ENCODE data around the gene GREM1. TPM values are rescaled to one million over a fixed set of nuclear protein-coding genes. Genes with fewer than 3 reads are reported as not detected.

The GREM1 gene
- total and polyA plus RNA-seq, 12 donors = 0.03 to 0.37 (median 0.19) TPM; not detected in 3

- DNase-seq (no peak), ATAC-seq (no peak)
- TF ChIP-seq, protein P1, sequence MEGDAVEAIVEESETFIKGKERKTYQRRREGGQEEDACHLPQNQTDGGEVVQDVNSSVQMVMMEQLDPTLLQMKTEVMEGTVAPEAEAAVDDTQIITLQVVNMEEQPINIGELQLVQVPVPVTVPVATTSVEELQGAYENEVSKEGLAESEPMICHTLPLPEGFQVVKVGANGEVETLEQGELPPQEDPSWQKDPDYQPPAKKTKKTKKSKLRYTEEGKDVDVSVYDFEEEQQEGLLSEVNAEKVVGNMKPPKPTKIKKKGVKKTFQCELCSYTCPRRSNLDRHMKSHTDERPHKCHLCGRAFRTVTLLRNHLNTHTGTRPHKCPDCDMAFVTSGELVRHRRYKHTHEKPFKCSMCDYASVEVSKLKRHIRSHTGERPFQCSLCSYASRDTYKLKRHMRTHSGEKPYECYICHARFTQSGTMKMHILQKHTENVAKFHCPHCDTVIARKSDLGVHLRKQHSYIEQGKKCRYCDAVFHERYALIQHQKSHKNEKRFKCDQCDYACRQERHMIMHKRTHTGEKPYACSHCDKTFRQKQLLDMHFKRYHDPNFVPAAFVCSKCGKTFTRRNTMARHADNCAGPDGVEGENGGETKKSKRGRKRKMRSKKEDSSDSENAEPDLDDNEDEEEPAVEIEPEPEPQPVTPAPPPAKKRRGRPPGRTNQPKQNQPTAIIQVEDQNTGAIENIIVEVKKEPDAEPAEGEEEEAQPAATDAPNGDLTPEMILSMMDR (IDR thresholded peaks at IDR 0.05) = no peak
- no peaks in the 10 kb centered on the region for H3K36me3 ChIP-seq
- intact Hi-C loops (cut with DNase I) = no loop called here
- H3K9me3 ChIP-seq = no peaks in the 10 kb centered on the region
- 78 to 88% methylated on average over 8 of the region's 8 CpGs for WGBS, 2 donors
- no peak overlapping the region for H3K27ac ChIP-seq
- H3K4me1 ChIP-seq = no peaks in the 10 kb centered on the region
- H3K27me3 ChIP-seq = peaks cover 0 to 5% (median 0%) of the 10 kb centered on the region in 7 donors
- no peak overlapping the region for H3K4me3 ChIP-seq
These were observed 26.7 kb upstream of the GREM1 start for GRCh38 chr15:32690941-32691688.

DNA sequence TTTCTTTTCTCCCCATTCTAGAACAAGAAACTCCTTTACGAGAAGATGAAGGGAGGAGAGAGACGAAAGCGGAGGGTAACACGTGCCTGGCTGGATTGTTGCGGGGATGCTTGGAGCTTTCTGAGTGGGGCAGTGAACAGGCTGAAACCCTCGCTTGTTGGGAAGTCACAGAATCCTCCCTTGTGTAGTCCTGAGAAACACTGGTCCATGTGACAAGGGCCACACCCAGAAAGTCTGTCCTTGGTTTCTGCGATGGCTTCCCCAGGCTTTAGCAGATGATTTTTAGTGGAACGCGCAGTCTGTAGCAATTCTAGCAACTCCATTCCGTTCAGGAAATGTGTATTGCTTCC is 26.1 kb upstream of the GREM1 start:
- TF ChIP-seq, protein P1 (IDR thresholded peaks at IDR 0.05) = no peak
- no peaks in the 10 kb centered on the region for H3K4me1 ChIP-seq
- H3K9me3 ChIP-seq = no peaks in the 10 kb centered on the region
- no peak for DNase-seq
- peaks cover 0 to 4% (median 0%) of the 10 kb centered on the region in 7 donors for H3K27me3 ChIP-seq
- intact Hi-C loops (cut with DNase I) = no loop called here
- no peak for ATAC-seq
- 86 to 91% methylated on average over 10 of the region's 10 CpGs for WGBS, 2 donors
- no peaks in the 10 kb centered on the region for H3K36me3 ChIP-seq
- H3K27ac ChIP-seq = no peak overlapping the region
- H3K4me3 ChIP-seq = no peak overlapping the region

GRCh38 chr15:32692286-32692685 is 25.5 kb upstream of the GREM1 start:
- no peak overlapping the region for H3K27ac ChIP-seq
- no peak for ATAC-seq
- H3K36me3 ChIP-seq = no peaks in the 10 kb centered on the region
- H3K4me1 ChIP-seq = no peaks in the 10 kb centered on the region
- TF ChIP-seq, protein P1 (IDR thresholded peaks at IDR 0.05) = no peak
- intact Hi-C loops (cut with DNase I) = no loop called here
- H3K27me3 ChIP-seq = no peaks in the 10 kb centered on the region
- WGBS, 2 donors = 89% methylated on average over 2 of the region's 2 CpGs
- H3K9me3 ChIP-seq = no peaks in the 10 kb centered on the region
- no peak for DNase-seq
- no peak overlapping the region for H3K4me3 ChIP-seq

DNA sequence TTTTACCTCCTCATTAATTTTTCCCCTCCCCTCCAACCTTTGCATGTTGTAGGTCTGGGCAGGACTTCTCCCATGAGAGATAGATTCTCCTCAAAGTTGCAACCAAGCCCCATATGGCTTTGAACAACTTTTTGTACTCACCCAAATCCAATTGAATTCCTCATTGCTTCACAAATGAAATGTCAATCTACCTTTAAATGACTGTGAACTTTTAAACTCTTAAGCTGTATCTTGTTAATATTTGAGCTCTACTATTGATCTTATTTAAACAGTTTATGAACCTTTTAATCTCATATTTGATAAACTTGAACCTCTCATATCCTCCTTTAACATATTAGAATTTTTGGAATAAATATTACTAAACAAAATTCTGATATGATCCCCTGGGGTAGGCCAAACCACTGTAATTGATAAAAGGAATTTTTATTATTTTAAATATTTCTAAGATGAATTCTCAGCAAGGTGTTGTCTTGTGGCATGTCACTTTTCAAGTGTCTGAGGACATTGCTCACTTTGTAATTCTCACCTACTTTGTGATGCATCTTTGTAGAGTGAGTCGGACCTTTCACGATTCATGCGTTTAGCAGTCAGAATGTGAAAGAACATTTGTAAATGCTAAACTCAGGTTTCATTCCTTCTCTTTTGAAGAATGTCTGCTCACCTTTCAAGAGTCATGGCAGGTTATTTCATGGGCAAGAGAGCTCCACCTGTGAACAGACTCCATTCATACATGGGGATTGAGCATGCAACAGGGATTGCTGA is 23.4 kb upstream of the GREM1 start:
- intact Hi-C loops (cut with DNase I) = no loop called here
- no peak for ATAC-seq
- peaks cover 0 to 9% (median 2%) of the 10 kb centered on the region in 7 donors for H3K27me3 ChIP-seq

More for the DNA sequence above, 23.4 kb upstream of the GREM1 start:
- H3K27ac ChIP-seq = no peak overlapping the region
- DNase-seq = no peak
- no peaks in the 10 kb centered on the region for H3K9me3 ChIP-seq
- H3K4me3 ChIP-seq = no peak overlapping the region
- H3K36me3 ChIP-seq = no peaks in the 10 kb centered on the region
- H3K4me1 ChIP-seq = no peaks in the 10 kb centered on the region
- TF ChIP-seq, protein P1 (IDR thresholded peaks at IDR 0.05) = no peak
- WGBS, 2 donors = 96 to 98% methylated on average over 3 of the region's 3 CpGs
